NK-92 (cell line): Measurements from ENCODE around the gene USP26.
"Not testable (repeated sequence)": the region's sequence is repeated elsewhere in the genome, so short reads cannot be mapped to it uniquely, and the experiment has no call there.

Experiments used
- DNase-seq: peaks from one replicate; lab custom pipeline; 2025; ENCODE audit not compliant: unreplicated experiment; lab: John Stamatoyannopoulos, UW

USP26 gene, protein sequence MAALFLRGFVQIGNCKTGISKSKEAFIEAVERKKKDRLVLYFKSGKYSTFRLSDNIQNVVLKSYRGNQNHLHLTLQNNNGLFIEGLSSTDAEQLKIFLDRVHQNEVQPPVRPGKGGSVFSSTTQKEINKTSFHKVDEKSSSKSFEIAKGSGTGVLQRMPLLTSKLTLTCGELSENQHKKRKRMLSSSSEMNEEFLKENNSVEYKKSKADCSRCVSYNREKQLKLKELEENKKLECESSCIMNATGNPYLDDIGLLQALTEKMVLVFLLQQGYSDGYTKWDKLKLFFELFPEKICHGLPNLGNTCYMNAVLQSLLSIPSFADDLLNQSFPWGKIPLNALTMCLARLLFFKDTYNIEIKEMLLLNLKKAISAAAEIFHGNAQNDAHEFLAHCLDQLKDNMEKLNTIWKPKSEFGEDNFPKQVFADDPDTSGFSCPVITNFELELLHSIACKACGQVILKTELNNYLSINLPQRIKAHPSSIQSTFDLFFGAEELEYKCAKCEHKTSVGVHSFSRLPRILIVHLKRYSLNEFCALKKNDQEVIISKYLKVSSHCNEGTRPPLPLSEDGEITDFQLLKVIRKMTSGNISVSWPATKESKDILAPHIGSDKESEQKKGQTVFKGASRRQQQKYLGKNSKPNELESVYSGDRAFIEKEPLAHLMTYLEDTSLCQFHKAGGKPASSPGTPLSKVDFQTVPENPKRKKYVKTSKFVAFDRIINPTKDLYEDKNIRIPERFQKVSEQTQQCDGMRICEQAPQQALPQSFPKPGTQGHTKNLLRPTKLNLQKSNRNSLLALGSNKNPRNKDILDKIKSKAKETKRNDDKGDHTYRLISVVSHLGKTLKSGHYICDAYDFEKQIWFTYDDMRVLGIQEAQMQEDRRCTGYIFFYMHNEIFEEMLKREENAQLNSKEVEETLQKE

DNA sequence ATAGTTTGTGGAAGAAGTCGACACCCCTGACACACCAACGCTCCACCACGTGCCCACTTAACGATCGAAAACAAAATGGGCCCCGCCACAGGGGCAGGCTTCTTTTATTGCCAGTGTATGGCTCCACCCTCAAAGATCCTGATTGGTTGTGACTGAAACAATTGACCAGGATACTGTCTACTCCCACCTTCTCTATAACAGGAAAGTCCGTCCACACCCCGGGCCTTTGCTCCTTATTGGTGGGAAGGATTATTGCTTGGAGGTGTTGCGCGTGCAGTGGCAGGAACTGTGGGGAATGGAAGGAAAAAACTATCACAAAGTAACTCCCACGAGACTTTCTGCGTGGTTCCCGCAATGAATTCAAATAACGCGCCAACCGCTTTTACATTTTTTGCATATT is at the start of gene USP26:
USP26 (minus strand) TSS at position 79 of the 400 bp plus-strand sequence. CDS start 68,889 bp downstream, outside the sequence.
- DNase-seq: no peak

DNA sequence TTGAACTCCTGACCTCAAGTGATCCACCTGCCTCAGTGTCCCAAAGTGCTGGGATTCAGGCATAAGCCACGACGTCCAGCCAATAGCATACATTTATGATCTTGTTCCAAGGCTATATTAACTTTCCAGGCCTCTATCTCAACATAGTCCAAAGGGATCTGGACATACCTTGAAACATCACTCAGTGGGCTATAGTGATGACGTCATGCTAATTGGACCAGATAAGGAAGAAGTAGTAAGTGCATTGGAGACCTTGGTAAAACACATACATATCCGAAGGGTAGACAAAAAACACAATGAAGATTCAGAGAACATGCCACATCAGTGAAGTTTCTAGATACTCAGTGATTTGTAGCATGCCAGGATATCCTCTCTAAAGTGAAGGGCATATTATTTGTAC is 37.4 kb upstream of the USP26 start:
- DNase-seq: no peak

DNA sequence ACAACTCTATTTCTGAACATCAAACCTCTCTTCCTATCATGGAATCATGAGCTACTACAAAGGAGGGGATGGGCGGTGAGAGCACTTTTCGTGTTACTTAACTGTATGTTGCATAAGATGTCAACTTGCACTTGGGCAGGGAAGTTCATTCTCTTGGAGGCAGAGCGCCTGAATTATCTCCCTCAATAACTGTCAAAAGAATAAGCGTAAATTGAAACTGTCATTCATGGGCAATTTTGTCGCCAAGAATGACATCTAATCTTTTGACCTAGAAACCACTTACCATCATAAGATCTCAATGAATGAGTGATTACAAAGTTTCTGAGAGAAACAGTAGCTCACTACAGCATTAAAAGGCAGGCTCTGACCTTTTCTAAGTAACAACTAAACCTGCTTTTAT is 23.5 kb upstream of the USP26 start:
- DNase-seq: no peak

DNA sequence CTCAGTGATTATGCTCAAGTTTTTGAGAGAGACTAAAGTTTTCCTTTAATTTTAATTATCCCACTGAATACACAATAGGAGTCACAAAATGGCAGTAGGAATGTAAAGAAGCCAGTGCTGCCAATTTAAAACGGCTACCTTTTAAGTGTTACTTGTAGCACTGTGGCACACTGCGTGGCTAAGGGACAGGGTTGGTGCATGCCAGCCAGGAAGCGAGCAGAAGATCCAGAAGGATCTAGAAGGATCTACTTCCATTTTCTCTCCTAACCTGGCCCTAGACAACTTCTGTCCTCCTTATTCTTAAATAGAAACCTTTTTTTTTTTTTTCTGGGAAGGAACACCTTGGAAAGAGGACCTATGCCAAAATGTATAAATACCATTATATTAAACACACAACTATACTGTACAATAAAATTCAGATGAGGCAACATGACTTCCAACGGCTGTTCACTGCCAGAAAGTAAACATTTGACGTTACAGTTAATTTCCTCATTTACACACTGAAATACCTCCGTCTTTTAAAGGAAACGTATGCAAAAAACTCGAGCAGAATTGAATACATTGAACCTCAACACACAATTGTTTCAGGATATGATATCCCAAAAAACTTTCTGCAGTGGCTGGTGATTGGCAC is 2.7 kb downstream of the USP26 start:
- DNase-seq: no peak

DNA sequence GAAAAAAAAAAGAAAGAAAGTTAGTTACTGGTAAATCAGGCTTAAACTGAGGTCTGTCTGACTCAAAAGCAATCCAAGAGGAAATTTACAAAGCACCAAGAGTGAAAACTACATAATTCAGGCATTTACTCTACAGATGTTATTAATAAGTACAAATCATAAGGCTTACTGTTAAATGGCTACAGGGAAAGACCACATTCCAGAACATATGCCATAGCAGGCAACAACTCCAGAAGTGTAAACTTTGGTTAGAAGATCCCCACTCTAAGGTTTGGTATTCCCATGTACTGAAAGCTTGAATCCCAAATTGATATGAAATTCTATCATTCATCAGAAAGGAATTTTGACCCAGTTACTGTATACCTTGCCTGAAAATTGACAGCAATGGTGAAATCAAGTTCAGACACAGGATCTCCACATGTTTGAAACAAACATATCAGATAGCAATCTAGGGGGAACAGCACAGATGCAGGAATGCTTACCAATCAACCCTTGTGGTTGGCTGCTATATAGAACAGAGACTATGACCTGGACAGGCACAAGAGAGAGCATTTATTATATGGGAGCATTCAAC is 6.6 kb downstream of the USP26 start:
- no peak for DNase-seq

DNA sequence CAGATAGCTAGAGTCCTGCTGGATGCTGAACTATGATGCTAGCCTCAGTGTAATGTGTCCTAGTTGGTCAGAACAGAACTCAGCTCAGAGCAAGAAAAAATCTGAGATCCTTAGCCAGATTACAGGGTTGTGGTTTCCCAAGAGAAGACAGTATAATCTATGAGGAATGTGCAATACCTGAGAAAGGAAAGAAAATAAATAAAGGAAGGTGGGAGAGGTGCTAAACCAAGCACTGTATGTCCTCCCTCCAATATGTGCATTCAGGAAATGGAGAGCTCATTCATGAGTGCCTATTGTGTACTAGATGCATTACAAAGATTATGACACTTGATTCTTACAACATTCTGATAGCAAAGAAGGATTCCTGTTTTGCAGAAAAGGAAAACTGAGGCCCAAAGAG is 7.5 kb downstream of the USP26 start:
- no peak for DNase-seq

DNA sequence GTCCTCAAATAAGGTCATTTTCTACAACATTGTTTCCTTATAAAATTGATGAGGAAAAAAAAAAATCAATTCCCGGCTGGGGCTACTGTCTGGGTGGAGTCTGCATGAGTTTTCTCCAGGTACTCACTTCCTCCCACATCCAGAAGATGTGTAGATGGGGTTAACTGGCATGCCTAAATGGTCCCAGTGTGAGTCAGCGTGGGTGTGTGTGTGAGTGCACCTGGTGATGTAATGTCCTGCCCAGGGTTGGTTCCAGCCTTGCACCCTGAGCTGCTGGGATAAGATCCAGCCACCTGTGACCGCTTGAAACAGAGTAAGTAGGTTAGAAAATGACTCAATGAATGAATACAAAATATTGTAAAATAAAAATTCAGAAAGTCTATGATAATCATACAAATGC is 11.1 kb downstream of the USP26 start:
- DNase-seq: no peak

DNA sequence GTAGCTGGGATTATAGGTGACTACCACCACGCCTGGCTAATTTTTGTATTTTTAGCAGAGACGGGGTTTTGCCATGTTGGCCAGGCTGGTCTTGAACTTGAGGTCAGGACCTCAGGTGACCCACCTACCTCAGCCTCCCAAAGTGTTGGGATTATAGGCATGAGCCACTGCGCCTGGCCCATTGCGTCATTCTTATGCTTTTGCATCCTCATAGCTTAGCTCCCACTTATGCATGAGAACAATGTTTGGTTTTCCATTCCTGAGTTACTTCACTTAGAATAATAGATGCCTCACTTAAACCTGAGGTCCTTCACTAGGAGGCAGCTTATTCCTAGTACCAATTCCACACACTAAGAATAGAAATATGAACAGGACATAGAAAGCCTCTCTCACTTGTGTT is 11.9 kb downstream of the USP26 start:
- not testable (repeated sequence) for DNase-seq

DNA sequence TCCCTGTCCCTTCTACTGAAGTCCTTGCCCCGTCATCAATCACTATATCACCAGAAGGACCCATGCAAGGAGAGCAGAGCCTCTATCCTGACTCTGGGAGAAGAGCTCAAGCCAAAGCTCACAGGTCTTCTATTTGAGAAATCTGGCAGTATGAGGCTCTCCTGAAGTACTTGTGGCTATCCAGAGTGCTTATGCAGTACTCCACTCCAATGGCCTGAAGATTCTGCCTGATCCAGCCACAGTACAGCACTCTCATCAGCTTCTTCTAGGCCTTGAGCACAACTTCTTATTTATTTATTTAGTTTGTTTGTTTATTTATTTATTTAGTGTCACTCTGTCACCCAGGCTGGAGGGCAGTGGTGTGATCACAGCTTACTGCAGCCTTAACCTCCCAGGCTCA is 13.0 kb downstream of the USP26 start:
- DNase-seq: no peak

DNA sequence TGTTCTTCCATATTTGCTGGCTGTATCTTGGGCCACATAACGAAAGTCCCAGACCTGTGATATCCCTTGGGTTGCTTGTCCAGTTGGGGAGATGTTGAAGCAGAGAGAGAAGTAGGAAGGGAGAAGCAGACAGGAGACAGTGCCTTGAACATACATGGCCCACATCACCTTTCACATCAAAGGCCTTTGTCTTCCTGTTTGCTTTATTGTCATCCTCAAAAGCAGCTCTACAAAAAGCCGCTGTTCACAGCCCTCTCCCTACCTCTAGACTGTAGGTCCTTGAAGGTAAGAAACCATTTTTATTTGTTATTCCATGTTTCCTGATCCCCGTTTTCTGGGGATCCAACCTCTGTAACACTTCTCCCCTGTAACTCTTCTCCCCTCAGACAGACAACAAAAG is 14.9 kb downstream of the USP26 start:
- no peak for DNase-seq

DNA sequence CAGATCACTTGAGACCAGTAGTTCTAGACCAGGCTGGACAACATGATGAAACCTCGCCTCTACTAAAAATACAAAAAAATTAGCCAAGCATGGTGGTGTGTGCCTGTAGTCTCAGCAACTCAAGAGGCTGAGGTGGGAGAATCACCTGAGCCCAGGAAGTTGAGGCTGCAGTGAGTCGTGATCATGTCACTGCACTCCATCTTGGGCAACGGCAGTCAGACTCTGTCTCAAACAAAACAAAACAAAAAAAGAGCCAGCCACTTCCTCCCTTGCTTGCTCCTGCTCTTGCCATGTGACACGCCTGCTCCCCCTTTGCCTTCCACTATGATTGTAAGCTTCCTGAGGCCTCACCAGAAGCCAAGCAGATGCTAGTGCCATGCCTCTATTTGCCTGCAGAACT is 19.1 kb downstream of the USP26 start:
- not testable (repeated sequence) for DNase-seq

DNA sequence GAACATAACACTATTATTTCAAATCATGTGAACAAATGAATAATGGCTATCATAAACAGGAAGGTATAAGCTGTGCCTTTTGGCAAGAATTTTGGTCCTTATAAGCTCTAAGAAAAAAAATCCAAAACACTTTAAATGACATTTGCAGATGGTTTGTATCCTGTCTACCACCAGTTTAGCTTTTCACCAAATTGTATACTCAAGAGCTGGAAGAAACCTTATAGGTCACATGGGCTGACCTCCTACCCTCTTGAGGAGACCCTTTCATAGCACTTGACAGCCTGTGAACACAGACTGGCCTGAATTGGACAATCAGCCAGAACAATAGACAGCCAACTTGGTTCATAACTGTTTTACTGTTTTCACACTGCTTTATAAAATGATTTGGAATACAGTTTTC is 24.3 kb downstream of the USP26 start:
- DNase-seq: no peak

DNA sequence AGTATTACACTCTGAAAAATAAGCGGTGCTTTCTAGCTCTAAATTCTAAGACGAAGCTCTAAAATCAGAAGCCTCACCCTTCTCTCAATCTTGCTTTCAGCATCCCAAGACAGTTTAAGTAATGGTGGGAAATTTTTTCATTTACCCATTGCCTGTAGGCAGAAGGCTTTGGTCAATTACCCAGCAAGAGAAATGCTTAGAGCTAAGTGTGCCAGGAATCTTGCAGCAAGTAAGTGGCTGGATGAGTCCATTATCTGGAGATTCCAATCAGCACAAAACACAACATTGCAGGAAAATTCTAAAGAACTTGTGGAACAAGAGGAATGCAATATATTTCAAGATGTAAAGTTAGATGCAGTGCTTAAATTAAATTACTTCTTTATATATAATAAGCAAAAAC is 28.4 kb downstream of the USP26 start:
- no peak for DNase-seq

DNA sequence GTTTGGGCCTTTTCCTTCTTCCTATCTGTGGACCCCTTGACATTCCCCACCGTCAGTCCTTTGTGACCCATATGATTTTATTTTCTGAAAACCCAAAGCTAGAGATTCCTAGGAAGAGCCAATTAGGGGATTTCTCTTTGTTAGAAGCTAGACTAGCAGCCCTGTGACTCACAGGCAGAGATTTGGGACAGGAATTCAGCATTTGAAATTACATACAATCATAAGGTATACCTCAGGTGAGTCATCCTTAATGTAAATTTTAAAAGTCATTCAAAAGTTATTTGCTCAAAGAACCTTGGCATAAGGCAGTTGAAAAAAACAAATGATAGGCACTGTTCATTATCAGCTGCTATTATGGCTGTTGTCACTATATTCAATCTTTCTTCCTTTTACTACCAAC is 40.6 kb downstream of the USP26 start:
- DNase-seq: no peak

DNA sequence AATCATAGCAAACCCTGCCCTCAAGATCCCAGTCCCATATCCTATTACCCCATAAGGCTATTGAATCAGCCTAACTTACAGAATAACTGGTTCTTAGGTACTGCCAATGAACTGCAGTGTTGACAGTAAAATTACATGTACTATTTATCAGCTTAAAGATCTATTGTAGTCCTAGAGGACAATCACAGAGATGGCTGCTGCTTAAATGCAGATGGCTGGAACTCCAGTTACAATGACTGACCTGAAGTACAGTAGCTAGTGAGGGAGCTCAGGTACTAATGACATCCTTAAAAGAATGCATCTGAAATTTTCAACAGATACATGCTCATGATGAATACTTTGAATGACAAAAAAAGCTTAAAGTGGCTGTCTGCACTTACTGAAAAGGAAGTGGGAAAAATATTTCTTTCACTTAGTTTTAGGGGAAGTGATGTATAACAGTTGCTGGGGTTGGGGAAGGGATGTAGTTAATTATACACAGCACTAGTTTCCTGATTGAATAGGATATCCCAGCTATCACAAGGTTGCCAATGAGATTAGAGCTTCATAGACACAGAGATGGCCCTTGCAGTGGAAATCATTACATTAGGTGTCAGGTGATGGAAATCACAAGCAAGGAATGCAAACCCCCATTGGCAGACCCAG is 42.0 kb downstream of the USP26 start:
- no peak for DNase-seq

DNA sequence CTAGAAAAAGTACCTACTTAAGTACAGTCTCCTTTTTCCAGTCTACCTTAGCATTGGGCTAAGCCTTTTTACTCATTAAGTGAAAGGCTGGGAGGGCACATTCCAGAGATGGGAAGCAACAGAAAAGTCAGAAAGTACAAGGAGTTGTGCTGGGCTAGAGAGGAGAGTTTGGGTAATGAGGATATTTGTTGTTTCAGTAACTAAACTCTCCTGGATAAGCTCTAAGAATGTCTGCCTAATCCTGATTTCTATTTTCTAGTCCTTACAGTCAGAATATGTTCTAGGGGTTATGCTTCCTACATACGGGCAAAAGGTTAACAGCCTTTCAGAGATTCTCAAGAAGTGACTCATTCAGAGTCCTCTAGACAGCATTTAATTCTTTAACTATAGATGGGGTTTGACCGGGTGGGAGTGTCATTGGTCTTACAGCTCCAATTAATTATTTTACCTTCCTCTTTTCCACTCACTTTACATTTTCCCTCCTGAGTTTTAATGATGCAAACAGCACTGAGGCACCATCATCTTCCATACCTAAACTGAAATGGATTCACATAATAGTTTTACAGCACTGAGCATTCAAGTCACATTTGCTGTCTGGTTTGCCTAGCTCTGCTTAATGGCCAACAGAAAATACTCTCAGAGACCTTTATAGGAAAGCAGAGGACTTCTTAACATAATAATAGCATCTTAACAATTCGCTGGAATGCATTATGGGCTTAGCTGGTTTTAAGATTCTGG is 42.9 kb downstream of the USP26 start:
- DNase-seq: no peak

DNA sequence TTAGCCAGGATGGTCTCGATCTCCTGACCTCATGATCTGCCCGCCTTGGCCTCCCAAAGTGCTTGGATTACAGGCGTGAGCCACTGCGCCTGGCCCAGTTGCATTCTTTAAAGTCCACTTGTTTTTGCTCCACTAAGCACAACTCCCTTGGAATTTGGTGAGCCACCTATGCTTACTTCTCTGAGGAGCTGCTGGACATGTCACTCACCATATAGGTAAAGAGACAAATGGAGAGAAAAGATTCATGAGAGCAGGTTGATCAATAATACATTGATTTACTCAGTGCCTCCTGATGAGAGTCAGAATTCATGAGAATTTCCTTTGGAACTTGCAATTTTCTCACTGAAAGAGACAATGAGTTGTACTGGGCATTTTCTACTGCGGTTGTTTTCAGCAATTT is 48.2 kb downstream of the USP26 start:
- no peak for DNase-seq

DNA sequence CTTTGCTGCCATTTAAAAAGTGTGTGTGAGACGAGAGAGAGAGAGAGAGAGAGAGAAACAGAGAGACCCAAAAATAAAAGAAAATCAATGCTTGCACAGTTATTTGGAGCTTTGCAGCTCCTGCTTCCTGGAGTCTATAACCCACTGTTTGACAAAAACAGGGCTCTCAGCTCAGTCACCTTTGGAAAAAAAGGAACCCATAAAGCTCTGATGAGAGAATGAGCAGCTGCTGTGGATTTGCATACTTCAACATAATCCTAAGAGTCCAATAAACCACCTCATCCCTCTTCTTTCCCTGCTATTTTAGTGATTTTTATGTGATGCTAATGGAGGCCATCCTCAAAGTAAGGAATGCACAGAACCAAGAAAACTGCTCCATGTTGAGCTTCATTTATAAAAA is 50.3 kb downstream of the USP26 start:
- no peak for DNase-seq

DNA sequence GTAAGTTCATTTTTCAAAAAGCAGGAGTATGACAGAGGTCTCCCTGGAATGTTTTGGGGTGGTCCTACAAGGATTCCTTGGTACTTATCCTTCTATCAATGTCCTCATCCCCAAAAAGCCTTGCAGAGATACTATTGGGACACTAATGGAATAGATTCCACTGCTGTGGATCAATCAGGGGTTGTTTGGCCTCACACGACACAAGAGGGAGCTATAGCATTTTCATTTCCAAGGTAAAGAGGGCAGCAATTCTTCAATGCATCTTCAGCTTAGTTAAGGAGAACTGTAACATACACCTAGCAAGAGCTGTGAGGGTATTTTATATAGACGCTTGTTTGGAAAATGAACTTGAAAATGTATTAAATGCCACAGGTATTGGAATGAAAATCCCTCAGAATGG is 50.9 kb downstream of the USP26 start:
- DNase-seq: no peak

DNA sequence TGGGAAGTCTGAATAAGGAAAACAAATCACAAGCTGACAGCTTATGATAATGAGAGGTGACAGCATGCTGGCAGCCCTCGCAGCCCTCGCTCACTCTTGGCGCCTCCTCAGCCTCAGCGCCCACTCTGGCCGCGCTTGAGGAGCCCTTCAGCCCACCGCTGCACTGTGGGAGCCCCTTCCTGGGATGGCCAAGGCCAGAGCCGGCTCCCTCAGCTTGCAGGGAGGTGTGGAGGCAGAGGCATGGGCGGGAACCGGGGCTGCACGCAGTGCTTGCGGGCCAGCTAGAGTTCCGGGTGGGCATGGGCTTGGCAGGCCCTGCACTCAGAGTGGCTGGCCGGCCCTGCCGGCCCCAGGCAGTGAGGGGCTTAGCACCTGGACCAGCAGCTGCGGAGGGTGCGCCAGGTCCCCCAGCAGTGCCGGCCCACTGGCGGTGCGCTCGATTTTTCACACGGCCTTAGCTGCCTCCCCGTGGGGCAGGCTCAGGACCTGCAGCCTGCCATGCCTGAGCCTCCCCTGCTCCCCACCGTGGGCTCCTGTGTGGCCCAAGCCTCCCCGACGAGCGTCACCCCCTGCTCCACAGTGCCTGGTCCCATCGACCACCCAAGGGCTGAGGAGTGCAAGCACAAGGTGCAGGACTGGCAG is 52.6 kb downstream of the USP26 start:
- DNase-seq: not testable (repeated sequence)
